ENCODE measurements around the gene ZNF414. TPM values are rescaled to one million over a fixed set of nuclear protein-coding genes. Genes with fewer than 3 reads are reported as not detected.

ZNF414 gene
- polyA plus RNA-seq, 2 of the 4 experiments (the other 2 are of a cell fraction) = 2.8 to 22.1 TPM

DNA sequence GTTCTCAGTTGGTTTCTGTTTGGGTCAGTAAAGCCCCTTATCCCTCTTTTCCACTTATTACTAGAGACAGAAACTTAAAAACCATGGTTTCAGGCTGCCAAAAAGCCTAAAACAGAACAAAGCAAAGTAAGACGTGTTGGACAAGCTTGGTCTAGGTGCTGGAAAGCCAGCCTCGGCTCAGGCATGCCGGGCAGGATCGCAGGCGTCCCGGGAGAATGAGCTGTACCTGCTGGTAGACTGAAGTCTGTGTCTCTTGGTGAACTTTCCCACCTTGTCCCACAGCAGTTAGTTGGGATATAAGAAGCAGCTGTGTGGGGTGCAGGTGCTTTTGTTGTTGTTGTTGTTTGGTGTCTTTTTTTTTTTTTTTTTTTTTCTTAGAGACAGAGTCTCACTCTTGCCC, 32.4 kb downstream of the ZNF414 start:
- no peaks in the 10 kb centered on the region for H3K4me1 ChIP-seq
- FAIRE-seq = no peak
- H3K4me3 ChIP-seq = no peak overlapping the region
- ChIA-PET CTCF (interaction anchor here (1.2 kb wide), 1 partner anchor 8 kb away, joined by 4 read pairs; no protein-coding TSS in a partner anchor), POLR2A (no interaction called here)
- WGBS (ENCODE audit: missing lambda C conversion rate) = 90% methylated on average over 6 of the region's 6 CpGs
- no peaks in the 10 kb centered on the region for H3K9me3 ChIP-seq
- TF ChIP-seq HEYL (CRISPR knock-in tag; IDR thresholded peaks at IDR 0.05) (no peak), TP53 (CRISPR knock-in tag; IDR thresholded peaks at IDR 0.05) (no peak), JUN (IDR thresholded peaks at IDR 0.05) (no peak), ZNF302 (CRISPR knock-in tag; IDR thresholded peaks at IDR 0.05) (no peak), NR3C1 (IDR thresholded peaks at IDR 0.05) (no peak), PHF8 (IDR thresholded peaks at IDR 0.05; ENCODE audit: borderline replicate concordance, low read depth) (no peak), NPAS2 (CRISPR knock-in tag; IDR thresholded peaks at IDR 0.05; ENCODE audit: borderline replicate concordance) (no peak), EHMT2 (IDR thresholded peaks at IDR 0.05; ENCODE audit: low read depth) (no peak), E2F6 (IDR thresholded peaks at IDR 0.05; ENCODE audit: borderline replicate concordance, low read depth) (no peak), FOSB (CRISPR knock-in tag; IDR thresholded peaks at IDR 0.05) (no peak), KDM1A (IDR thresholded peaks at IDR 0.05; ENCODE audit: low read depth) (no peak), CTCF (IDR thresholded peaks at IDR 0.05) (no peak), SREBF2 (IDR thresholded peaks at IDR 0.05) (no peak), RARB (CRISPR knock-in tag; IDR thresholded peaks at IDR 0.05) (no peak), ZFP36 (IDR thresholded peaks at IDR 0.05; ENCODE audit: borderline replicate concordance, partially characterized antibody) (no peak)
- TF ChIP-seq, protein P1, sequence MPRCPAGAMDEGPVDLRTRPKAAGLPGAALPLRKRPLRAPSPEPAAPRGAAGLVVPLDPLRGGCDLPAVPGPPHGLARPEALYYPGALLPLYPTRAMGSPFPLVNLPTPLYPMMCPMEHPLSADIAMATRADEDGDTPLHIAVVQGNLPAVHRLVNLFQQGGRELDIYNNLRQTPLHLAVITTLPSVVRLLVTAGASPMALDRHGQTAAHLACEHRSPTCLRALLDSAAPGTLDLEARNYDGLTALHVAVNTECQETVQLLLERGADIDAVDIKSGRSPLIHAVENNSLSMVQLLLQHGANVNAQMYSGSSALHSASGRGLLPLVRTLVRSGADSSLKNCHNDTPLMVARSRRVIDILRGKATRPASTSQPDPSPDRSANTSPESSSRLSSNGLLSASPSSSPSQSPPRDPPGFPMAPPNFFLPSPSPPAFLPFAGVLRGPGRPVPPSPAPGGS (IDR thresholded peaks at IDR 0.05) = no peak
- TF ChIP-seq, protein P2, sequence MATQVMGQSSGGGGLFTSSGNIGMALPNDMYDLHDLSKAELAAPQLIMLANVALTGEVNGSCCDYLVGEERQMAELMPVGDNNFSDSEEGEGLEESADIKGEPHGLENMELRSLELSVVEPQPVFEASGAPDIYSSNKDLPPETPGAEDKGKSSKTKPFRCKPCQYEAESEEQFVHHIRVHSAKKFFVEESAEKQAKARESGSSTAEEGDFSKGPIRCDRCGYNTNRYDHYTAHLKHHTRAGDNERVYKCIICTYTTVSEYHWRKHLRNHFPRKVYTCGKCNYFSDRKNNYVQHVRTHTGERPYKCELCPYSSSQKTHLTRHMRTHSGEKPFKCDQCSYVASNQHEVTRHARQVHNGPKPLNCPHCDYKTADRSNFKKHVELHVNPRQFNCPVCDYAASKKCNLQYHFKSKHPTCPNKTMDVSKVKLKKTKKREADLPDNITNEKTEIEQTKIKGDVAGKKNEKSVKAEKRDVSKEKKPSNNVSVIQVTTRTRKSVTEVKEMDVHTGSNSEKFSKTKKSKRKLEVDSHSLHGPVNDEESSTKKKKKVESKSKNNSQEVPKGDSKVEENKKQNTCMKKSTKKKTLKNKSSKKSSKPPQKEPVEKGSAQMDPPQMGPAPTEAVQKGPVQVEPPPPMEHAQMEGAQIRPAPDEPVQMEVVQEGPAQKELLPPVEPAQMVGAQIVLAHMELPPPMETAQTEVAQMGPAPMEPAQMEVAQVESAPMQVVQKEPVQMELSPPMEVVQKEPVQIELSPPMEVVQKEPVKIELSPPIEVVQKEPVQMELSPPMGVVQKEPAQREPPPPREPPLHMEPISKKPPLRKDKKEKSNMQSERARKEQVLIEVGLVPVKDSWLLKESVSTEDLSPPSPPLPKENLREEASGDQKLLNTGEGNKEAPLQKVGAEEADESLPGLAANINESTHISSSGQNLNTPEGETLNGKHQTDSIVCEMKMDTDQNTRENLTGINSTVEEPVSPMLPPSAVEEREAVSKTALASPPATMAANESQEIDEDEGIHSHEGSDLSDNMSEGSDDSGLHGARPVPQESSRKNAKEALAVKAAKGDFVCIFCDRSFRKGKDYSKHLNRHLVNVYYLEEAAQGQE (IDR thresholded peaks at IDR 0.05) = no peak
- no peak overlapping the region for H3K4me2 ChIP-seq
- ATAC-seq = no peak
- DNase-seq (ENCODE audit: low read depth in 1 of 2, low spot score in 1 of 2) = no peak
- no peak overlapping the region for H3K27ac ChIP-seq

GRCh38 chr19:8481201-8481600, 32.8 kb downstream of the ZNF414 start:
- Histone ChIP-seq H3K4me1 (no peaks in the 10 kb centered on the region), H3K4me3 (no peak overlapping the region), H3K9me3 (no peaks in the 10 kb centered on the region), H3K4me2 (no peak overlapping the region), H3K27ac (no peak overlapping the region)
- ChIA-PET POLR2A (no interaction called here), CTCF (interaction anchor here (1.1 kb wide), 1 partner anchor 24 kb away, joined by 4 read pairs; no protein-coding TSS in a partner anchor)
- no peak for DNase-seq (ENCODE audit: low read depth in 1 of 2, low spot score in 1 of 2)
- FAIRE-seq = no peak
- no peak for TF ChIP-seq POLR2A (IDR thresholded peaks at IDR 0.05; ENCODE audit: low read length)
- no peak for TF ChIP-seq BHLHE40 (IDR thresholded peaks at IDR 0.05; ENCODE audit: low read depth, low read length)
- no peak for TF ChIP-seq CTCF (IDR thresholded peaks at IDR 0.05)
- TF ChIP-seq CEBPB (IDR thresholded peaks at IDR 0.05) = no peak
- TF ChIP-seq FOSL2 (IDR thresholded peaks at IDR 0.05) = no peak
- TF ChIP-seq FOSL2 (CRISPR knock-in tag; IDR thresholded peaks at IDR 0.05) = no peak
- TF ChIP-seq SMC3 (IDR thresholded peaks at IDR 0.05) = no peak
- TF ChIP-seq TP53 (CRISPR knock-in tag; IDR thresholded peaks at IDR 0.05) = no peak
- TF ChIP-seq RNF2 (IDR thresholded peaks at IDR 0.05; ENCODE audit: borderline replicate concordance, low read depth) = no peak
- no peak for TF ChIP-seq CHD2 (IDR thresholded peaks at IDR 0.05; ENCODE audit: low read length, partially characterized antibody)
- TF ChIP-seq GATA3 (IDR thresholded peaks at IDR 0.05; ENCODE audit: borderline replicate concordance) = no peak
- TF ChIP-seq MAX (IDR thresholded peaks at IDR 0.05) = no peak
- TF ChIP-seq MYC (IDR thresholded peaks at IDR 0.05; ENCODE audit: borderline replicate concordance, low read length) = no peak
- 89% methylated on average over 11 of the region's 11 CpGs for WGBS (ENCODE audit: missing lambda C conversion rate)
- no peak for ATAC-seq

Data from A549 (cell line).